HG02759 (cell line): Measurements from ENCODE around the gene CERCAM.

Experiments
- ATAC-seq: cut with Tn5 transposase; IDR thresholded peaks from one replicate; pipeline ENCODE4 v1.9.1; 2021; ENCODE audit warnings: mild to moderate bottlenecking, moderate library complexity; ENCODE audit not compliant: unreplicated experiment

The CERCAM gene

DNA sequence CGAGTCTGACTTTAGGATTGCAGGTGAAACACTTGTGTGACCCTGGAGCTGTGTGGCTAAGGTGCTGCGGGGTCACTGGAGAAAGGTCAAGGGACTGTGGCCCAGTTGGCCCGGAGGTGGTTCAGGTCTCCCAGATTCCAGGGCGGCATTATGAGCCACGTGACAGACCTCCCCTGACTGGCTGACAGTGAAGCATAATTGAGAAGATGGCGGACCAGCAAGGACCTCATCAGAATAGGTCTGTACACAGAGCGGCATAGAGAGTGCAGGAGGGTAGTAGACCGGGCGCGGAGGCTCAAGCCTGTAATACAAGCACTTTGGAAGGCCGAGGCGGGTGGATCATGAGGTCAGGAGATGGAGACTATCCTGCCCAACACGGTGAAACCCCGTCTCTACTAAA lies 34.3 kb downstream of the CERCAM start:
- ATAC-seq, result no peak

DNA sequence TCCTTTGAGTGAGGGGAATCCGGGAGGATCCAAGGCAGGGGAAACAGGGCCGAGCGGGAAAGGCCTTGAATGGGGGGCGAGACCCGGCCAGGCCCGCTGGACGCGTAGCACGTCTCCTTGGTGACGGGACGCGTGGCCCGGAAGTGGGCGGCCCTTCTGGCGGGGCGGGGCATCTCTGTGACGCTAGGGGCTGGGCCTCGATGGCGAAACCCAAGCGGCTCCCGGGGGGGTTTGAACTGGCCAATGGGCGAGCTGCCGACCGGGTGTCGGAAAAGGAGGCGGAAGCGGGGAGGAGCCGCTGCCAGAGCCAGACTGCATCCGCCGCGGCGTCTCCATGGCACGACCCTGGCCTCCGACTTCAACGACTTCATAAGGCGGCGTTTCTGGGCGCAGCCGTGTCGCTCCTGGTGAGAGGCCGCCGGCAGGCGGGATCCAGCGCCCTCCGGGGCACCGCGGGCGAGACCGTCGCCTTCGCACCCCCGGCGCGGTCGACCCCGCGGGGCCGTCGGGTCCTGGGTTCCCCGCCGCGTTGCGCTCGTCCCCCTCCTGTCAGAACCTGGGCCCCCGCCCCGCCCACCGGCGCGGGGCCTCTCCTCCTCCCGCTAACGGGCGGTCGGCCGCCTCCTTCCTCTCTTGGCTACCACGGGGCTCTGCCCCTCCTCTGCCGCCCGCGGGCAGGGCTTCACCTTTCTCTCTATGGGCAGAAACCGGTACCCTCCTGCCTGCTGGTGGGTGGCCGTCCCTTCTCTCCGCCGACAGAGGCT lies 35.4 kb downstream of the CERCAM start, which contains the start of gene ODF2:
ODF2 (plus strand) TSS at position 158 of the 764 bp plus-strand sequence; CDS start at position 244, 86 bp downstream.
- ATAC-seq, result peak; percentile 85

DNA sequence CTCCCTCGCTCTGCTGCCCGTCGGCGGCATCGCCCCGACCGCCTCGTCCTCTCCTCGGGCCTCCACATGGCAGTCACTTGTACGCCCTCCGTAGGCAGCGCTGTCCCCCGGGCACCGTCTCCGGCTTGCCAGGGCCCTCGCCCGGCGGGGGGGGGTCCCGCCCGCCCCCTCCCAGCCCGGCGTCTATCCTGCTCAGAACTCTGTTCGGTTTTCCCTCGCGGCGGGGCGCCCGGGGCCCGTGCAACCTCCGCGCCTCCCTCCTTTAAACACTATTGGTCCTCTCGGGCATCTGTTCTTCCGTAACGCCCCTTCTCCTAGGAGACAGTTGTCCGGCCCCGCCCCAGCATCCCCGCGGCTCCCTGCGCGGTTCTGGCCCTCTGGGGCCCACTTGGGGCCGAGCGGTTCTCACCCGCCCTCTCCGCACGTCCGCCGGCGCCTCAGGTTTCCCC lies 36.0 kb downstream of the CERCAM start:
- peak; percentile 53 for ATAC-seq

DNA sequence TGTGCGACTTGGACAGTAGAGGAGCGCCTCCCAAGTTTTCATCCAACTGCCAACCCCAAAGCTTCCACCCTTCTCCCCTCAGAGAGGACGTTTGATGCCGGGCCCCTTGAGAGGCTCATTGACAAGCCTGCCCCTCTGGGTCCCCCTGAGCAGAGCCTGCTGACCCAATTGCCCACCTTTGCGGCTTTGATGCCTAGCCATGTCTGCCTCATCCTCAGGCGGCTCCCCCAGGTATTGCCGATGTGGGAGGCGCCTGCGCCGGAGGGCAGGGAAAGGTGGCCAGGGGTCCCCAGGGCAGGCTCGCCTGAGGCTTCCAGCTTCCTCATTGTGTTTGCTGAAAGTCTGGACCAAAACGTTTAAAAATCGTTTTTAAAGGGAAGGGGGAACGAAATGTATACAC lies 36.5 kb downstream of the CERCAM start:
- ATAC-seq, result no peak

DNA sequence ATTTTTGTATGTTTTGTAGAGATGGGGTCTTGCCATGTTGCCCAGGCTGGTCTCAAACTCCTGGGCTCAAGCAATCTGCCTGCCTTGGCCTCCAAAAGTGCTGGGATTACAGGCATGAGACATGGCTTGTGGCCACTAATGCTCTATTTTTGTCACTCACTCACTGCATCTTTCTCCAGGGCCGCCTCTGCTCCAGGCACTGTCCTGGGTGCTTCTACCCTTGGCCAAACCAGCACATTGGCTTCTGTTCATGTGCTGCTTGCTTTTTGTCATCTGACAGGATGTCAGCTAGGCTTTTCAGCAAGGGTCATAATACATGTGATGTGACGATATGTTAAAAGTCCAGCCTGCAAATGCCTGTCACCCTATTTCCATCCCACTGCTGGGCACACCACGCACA lies 38.4 kb downstream of the CERCAM start:
- no peak for ATAC-seq

DNA sequence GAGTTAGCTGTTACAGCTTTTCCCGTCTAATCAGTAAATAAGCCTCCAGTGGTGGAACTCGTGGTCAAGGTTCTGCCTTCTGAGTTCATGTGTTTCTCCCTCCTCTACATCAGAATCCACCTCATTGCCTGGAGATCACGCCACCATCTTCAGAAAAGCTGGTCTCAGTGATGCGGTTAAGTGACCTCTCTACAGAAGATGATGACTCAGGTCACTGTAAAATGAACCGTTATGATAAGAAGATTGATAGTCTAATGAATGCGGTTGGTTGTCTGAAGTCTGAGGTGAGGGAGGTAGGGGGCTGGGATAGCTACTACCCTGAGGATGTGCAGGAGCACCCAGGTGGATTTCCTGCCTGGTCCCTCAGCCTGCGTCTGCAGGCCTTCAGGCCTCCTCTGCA lies 48.4 kb downstream of the CERCAM start:
- no peak for ATAC-seq

DNA sequence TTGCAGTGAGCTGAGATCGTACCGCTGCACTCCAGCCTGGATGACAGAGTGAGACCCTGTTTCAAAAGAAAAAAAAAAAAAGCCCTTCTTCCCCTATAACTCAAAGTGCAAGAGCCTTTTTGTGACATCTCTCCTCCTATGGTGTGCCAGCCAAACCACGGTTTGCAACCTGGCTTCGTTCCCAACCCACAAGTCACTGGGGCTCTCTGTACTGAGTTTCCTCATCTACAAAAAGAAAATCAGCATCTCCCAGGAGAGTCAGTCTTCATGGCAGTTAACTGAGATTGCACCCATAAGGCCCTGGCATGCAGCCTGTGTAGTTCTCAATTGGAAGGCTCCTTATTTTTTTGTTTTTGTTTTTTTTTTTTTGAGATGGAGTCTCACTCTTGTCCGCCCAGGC lies 49.9 kb downstream of the CERCAM start:
- no peak for ATAC-seq

DNA sequence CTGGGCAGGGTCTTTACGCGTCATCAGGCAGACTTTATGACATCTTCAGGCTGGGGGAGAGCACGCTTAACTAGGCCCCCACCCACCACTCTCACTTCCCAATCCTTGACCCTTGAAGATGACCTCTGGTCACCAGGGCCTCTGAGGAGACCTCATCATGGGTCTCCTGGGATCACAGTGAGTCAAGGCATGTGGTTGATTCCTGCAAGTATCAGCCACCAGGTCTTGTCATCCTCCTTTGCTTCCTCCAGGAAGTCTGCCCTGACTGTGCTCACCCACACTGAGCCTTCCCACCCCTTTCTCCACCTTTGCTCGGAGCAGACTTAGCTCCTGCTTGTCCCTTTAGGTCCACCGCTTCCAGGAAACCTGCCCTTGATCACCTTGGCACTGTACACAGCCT lies 52.4 kb downstream of the CERCAM start:
- ATAC-seq, result no peak

DNA sequence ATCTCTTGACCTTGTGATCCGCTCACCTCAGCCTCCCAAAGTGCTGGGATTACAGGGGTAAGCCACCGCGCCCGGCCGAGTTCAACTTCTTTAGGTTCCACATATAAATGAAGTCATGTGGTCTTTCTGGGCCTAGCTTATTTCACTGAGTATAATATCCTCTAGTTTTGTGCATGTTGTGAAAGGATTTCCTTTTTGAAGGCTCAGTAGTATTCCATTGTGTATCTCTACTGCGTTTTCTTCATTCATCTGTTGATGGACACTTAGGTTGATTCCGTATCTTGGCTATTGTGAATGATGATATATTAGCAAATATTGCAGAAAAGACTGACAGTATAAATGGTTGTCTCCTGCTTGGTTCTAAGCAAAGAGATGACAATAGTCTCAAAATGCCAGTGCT lies 55.2 kb downstream of the CERCAM start:
- no peak for ATAC-seq

DNA sequence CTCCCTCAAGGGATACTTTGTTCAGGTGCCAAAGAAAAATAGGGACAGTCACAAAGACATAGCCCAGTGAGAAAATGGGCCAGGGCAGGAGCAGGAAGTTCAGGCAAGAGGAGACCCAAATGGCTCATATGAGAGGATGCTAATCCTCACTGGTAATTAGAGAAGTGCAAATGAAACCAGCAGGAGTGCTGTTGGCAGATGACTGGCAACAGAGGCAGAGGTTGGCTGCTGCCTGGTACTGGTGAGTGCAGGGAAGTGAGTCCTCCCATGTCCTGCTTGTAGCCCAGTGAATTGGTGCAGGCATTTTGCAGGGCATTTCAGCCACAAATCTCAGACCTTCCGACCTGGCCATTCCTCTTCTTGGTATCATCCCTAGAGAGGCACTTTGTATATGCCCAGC lies 58.6 kb downstream of the CERCAM start:
- no peak for ATAC-seq

DNA sequence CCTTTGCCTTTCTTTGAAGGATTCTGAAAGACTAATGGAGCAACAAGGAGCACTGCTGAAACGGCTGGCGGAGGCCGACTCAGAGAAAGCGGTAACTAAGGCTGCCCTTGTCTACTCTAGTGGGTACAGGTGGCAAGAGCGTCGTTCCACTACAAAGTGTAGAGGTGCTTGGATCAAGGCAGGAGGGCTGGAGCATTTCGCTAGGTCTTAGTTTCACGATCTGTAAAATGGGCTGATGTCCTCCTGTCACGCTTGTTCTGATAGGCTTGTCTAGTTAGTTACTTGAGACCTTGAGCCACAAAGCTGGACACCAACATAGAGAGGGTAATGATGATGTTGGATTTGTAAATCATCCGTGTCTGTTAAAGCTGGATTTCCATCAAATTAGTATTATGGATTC lies 60.9 kb downstream of the CERCAM start:
- ATAC-seq, result no peak

DNA sequence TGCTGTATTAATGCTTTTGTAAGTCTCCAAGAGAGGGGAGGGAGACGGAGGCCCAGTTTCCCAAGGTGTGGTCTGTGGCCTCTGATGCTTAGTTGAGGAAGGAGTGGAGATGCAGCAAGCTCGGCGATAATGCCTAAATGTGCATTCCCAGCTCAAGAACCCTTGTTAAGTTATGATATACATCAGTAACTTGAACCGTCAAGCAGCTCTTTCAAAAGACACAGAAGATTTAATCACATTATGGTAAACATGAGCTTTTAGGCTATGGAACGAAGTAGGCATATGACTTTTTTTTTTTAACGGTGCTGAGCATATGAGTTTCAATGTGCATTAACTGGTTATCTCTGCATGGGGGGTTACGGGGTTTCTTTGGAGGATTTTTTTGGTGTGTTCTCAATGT lies 61.5 kb downstream of the CERCAM start:
- ATAC-seq, result no peak

DNA sequence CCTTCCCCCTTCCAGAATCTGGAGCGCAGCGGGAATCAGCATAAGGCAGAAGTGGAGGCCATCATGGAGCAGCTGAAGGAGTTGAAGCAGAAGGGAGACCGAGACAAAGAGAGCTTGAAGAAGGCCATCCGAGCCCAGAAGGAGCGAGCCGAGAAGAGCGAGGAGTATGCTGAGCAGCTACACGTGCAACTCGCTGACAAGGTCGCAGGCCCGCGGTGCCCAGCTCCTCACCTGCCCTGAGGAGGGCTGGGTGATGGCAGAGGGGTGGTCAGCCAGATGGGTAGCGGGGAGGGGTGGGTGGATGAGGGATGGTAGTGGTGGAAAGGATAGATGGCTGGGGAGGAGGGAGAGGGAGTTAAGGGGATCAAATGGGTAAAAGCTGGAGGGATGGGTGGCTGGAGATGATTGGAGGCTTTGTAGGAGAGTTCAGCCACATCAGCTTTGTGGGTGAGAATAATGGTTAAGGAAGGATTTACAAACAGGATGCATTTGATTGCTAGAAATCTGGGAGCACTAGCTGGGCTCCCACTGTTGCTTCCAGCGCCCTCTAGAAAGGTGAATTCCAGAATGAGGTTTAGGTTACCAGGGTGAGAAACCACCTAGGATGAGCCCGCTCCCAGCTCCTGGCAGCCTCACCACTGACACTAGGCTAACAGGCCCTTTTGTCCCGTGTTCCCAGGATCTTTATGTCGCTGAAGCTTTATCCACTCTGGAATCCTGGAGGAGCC lies 64.2 kb downstream of the CERCAM start:
- no peak for ATAC-seq

DNA sequence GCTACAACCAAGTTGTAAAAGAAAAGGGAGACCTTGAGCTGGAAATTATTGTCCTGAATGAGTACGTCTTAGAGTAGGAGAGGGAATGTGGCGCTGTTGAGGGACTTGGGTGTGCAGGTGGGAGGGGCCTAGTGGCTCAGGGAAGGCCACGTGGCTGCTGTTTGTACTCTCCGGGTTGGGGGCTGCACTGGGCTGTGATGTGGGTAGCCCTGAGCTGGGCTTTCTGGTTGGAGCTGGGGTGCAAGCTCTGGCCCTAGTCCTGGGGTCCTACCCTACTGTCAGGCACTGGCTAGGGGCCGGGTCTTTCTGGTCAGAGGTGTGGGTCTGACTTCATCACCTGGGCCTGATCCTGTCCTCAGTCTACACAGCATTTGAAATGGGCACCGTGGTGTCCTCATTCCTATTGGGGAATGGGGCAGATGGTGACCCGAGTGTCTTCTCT lies 64.8 kb downstream of the CERCAM start:
- no peak for ATAC-seq

DNA sequence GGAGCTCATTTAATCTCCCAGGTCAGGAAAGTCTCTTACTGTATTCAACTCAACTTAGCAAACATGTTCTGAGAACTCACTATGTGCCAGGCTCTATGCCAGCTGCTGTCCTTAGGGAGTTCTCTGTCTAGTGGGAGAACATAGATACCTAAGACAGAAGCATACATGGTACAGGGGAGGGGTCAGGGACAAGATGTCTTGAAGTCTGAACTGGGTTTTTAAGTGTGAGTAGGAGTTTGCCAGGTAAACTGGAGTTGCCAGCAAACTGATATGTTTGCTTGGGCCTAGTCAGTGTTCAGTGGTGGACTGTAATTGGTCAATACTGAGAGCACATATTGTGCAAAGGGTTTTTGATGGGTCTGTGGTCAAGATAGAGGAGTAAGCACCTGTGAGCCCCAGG lies 65.5 kb downstream of the CERCAM start:
- no peak for ATAC-seq
